ENCODE data around the gene SDHC.

The SDHC gene, protein sequence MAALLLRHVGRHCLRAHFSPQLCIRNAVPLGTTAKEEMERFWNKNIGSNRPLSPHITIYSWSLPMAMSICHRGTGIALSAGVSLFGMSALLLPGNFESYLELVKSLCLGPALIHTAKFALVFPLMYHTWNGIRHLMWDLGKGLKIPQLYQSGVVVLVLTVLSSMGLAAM

DNA sequence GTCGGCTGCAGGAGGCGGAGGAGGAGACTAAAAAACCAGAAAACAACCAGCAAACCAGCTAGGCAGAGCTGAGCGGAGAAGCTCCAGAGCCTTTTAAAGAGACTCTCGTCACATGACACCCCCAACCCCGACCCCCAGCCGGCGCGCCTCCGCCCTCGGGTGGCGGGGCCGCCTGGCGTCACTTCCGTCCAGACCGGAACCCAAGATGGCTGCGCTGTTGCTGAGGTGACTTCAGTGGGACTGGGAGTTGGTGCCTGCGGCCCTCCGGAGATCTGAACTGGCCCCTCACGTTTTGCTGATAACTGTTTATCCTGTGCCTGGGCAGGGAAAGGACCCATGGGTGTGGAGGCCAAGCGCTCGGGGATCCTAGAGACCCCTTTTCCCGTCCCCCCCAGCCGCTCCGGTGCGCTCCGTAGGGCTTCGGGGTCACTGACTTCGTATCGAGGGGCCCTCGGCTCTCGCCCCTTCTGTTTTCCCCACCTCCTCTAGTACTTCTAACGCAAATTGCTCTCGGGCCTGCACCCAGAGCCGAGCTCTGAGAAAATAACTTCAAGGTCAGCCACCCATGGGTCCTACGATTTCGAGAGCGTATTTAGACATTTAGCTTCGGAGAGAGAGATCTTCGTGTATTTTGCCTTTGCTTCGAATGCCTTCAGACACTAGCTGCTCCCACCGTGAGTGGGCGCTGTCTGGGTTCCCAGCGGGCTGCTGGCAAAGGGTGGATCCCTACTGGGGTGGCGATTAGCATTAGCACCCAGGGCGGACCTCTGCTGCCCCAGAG is at the start of gene SDHC:
SDHC (plus strand) TSS at position 181 of the 781 bp plus-strand sequence; CDS start at position 206, 25 bp downstream.
- Histone ChIP-seq H3K27me3 (no peaks in the 10 kb centered on the region), H3K4me2 (peak within 1 kb of the TSS; percentile 98)
- TF ChIP-seq Cebpa-rat (IDR thresholded peaks at IDR 0.05), result no peak

DNA sequence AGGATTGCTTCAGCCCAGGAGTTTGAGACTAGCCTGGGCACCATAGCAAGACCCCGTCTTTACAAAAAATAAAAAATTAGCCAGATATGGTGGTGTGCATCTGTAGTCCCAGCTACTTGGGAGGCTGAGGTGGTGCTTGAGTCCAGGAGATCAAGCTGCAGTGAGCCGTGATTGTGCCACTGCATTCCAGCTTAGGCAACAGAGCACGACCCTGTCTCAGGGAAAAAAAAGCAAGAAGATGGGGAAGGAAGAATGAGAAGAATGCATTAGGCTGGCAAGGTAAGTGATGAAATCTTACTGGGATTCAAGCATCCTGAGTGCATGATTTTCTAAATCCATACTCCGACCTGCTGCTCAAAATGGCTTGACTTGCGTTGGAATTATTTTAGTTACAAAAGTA is 48.9 kb upstream of the SDHC start:
- Histone ChIP-seq H3K9ac (no peak overlapping the region), H3K36me3 (no peaks in the 10 kb centered on the region), H4K20me1 (no peaks in the 10 kb centered on the region), H3K27me3 (no peaks in the 10 kb centered on the region; the same call in 1 of the 2 replicates), H3K4me2 (no peak overlapping the region), H3K4me1 (peaks cover 44% of the 10 kb centered on the region), H3K4me3 (no peak overlapping the region), H3K27ac (no peak overlapping the region), H3K9me3 (no peaks in the 10 kb centered on the region)
- TF ChIP-seq Cebpa-rat (IDR thresholded peaks at IDR 0.05), result no peak

More for the DNA sequence above, at the start of gene SDHC:
- Histone ChIP-seq H4K20me1 (peaks cover 2% of the 10 kb centered on the region; the same call in 1 of the 2 replicates), H3K36me3 (peaks cover 7% of the 10 kb centered on the region; the same call in 1 of the 2 replicates), H3K9ac (peak within 1 kb of the TSS; percentile 94), H3K4me1 (peaks cover 35% of the 10 kb centered on the region), H3K4me3 (peak within 1 kb of the TSS; percentile 90), H3K27ac (peak within 1 kb of the TSS; percentile 92), H3K9me3 (no peaks in the 10 kb centered on the region)

DNA sequence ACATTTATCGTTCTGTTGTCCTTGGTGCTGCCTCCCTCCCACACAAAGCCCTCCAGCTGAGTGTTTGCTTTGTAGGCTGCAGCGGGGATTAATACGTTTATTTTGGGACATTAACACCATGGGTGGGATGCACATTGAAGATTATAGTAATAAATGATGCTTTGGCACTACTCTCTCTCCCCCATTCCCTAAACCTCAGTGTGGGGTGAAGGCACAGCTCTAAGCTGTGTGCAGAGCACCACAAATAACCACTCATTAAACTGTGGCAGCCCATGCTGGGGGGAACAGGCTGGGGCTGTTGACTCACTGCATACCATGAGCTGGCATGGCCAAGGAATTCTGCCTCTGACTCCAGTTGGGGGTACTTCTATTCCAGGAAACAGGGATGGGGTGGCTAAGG is 48.0 kb upstream of the SDHC start:
- no peak overlapping the region for H3K4me2 ChIP-seq
- H3K27me3 ChIP-seq, result no peaks in the 10 kb centered on the region; the same call in 1 of the 2 replicates
- H3K27ac ChIP-seq, result no peak overlapping the region
- H3K36me3 ChIP-seq, result no peaks in the 10 kb centered on the region
- peaks cover 35% of the 10 kb centered on the region for H3K4me1 ChIP-seq
- H3K9me3 ChIP-seq, result no peaks in the 10 kb centered on the region
- TF ChIP-seq Cebpa-rat (IDR thresholded peaks at IDR 0.05), result no peak
- H3K9ac ChIP-seq, result no peak overlapping the region
- no peak overlapping the region for H3K4me3 ChIP-seq
- H4K20me1 ChIP-seq, result no peaks in the 10 kb centered on the region

DNA sequence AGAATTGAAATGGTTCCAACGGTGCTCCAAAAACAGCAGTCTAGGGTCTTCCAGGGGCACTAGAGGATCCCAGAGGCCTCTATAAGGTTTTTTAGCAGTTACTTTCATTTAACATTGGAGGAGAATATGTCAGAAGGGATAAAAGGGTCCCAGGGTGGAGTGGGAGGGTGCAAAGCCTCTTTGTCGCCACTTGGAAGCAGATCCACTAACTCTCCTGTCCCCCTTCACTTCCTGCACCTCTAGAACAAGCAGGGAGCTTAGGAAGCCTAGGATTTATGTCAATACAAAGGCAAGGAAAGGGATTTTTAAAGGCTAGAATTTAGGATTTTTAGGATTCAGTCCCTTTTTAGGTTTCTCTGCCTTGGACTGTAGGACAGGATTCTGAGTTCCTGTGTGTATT is 47.3 kb upstream of the SDHC start:
- Histone ChIP-seq H3K4me1 (peaks cover 29% of the 10 kb centered on the region), H3K27ac (no peak overlapping the region), H3K27me3 (no peaks in the 10 kb centered on the region; the same call in 1 of the 2 replicates), H3K9ac (no peak overlapping the region), H3K9me3 (no peaks in the 10 kb centered on the region), H3K36me3 (no peaks in the 10 kb centered on the region), H3K4me2 (peak overlapping the region; percentile 52), H3K4me3 (no peak overlapping the region), H4K20me1 (no peaks in the 10 kb centered on the region)
- TF ChIP-seq Cebpa-rat (IDR thresholded peaks at IDR 0.05), result no peak

DNA sequence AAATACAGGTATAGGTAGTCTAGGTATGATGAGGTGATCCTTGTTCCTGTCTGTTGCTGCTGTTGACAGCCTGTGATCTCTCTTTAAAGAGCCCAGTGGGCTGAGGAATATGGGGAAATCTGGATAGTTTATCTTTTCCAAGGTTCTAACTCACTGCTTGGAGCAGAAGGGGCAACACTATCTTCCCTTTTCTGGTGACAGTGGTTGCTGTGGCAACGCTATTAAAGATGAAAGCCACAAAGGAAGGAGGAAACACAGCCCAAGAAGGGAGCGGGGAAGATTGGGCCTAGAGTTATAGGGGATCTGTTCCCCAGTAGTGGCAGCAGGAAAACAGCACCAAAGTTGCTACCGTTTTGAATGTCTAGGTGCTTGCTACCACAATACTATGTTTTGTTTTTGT is 46.9 kb upstream of the SDHC start:
- H3K9ac ChIP-seq, result no peak overlapping the region
- no peaks in the 10 kb centered on the region for H3K36me3 ChIP-seq
- no peak overlapping the region for H3K27ac ChIP-seq
- no peaks in the 10 kb centered on the region for H4K20me1 ChIP-seq
- no peaks in the 10 kb centered on the region for H3K9me3 ChIP-seq
- no peak overlapping the region for H3K4me3 ChIP-seq
- H3K4me1 ChIP-seq, result peaks cover 24% of the 10 kb centered on the region
- peak overlapping the region; percentile 52 for H3K4me2 ChIP-seq
- TF ChIP-seq Cebpa-rat (IDR thresholded peaks at IDR 0.05), result no peak
- no peaks in the 10 kb centered on the region; the same call in 1 of the 2 replicates for H3K27me3 ChIP-seq

DNA sequence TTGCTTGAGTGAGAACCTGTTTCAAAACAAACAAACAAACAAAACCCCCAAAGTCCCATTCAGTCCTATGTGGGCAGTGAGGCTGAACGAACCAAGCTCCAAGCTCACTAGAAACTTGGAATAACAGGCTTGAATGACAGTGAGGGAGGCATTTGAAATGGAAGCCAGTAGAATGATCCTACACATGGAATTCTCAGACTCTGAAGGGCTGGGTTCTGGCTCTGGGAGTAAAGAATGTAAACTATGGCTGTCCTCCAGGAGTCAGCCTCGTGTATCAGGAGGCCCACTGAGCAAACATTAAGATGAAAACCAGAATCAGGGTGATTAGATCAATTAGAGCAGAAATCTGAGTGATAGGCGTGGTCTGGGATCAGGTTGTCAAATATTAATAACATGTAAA is 40.8 kb upstream of the SDHC start:
- H3K27ac ChIP-seq, result no peak overlapping the region
- no peaks in the 10 kb centered on the region for H3K27me3 ChIP-seq
- H3K36me3 ChIP-seq, result no peaks in the 10 kb centered on the region
- no peaks in the 10 kb centered on the region for H4K20me1 ChIP-seq
- H3K9ac ChIP-seq, result no peak overlapping the region
- no peak overlapping the region for H3K4me2 ChIP-seq
- no peak for TF ChIP-seq Cebpa-rat (IDR thresholded peaks at IDR 0.05)
- H3K4me1 ChIP-seq, result no peaks in the 10 kb centered on the region
- H3K9me3 ChIP-seq, result no peaks in the 10 kb centered on the region
- no peak overlapping the region for H3K4me3 ChIP-seq

DNA sequence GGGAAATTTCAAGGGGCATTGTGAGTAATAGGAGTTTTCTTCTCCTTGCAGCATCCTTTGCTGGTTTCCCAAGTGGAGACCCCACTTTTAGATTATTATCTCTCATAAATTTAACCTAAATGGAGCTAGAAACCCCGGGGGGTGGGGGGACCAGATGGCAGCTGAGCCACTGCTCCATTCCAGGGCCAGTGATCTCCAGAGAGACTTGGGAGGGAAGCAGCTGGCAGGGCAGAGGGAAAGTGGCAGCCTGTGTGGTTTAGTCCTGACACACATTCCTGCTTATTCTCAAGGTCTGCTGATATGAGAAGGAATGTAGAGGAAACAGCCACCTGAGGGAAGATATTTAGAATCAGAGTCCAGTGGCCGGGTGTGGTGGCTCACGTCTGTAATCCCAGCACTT is 39.3 kb upstream of the SDHC start:
- no peak overlapping the region for H3K27ac ChIP-seq
- no peaks in the 10 kb centered on the region for H3K27me3 ChIP-seq
- H3K4me3 ChIP-seq, result no peak overlapping the region
- TF ChIP-seq Cebpa-rat (IDR thresholded peaks at IDR 0.05), result no peak
- H4K20me1 ChIP-seq, result no peaks in the 10 kb centered on the region
- H3K9me3 ChIP-seq, result no peaks in the 10 kb centered on the region
- H3K4me1 ChIP-seq, result no peaks in the 10 kb centered on the region
- no peak overlapping the region for H3K9ac ChIP-seq
- H3K36me3 ChIP-seq, result no peaks in the 10 kb centered on the region
- H3K4me2 ChIP-seq, result no peak overlapping the region

DNA sequence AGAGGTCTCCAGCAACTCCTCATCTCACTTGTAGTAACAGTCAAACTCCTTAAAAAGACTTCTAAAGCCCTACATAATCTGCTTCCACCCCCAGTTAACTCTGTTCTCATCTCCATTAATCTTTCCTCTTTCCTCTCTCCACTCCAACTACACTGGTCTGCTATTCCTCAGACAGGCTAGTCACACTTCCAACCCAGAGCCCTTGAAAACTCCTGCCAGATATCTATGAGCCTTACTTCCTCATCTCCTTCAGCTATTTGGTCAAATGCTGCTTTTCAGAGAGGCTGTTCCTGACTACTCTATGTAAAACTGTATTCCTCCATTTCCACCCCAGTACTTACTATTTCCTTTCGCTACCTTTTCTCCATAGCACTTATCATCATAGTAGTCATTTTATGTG is 31.2 kb upstream of the SDHC start:
- no peaks in the 10 kb centered on the region for H3K27me3 ChIP-seq

DNA sequence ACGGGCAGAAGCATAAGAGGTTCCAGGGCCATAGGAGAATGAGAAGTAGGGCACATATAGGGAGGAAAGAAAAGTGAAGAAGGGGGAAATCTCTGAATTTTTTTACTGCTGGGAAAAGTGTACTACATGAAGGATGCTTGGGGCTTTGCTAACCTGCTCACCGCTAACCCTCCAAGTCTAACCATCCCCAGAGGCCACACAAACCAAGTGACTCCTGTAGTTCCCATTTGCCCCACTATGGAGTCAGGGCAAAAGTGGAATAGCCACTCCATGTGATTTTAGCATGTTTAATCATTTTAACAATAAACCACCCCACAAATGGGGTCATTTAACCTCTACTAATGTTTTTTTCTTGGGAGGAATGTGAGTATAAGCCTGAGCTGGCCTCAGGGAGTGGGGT is 29.1 kb upstream of the SDHC start:
- no peak for TF ChIP-seq Cebpa-rat (IDR thresholded peaks at IDR 0.05)
- Histone ChIP-seq H3K4me3 (no peak overlapping the region), H3K4me2 (no peak overlapping the region), H3K36me3 (no peaks in the 10 kb centered on the region), H3K27me3 (no peaks in the 10 kb centered on the region), H3K9ac (no peak overlapping the region), H3K4me1 (no peaks in the 10 kb centered on the region), H3K27ac (no peak overlapping the region), H4K20me1 (no peaks in the 10 kb centered on the region), H3K9me3 (no peaks in the 10 kb centered on the region)

More for the DNA sequence above, 31.2 kb upstream of the SDHC start:
- no peak for TF ChIP-seq Cebpa-rat (IDR thresholded peaks at IDR 0.05)
- Histone ChIP-seq H3K9ac (no peak overlapping the region), H3K4me1 (no peaks in the 10 kb centered on the region), H3K27ac (no peak overlapping the region), H3K36me3 (no peaks in the 10 kb centered on the region), H3K9me3 (no peaks in the 10 kb centered on the region), H3K4me3 (no peak overlapping the region), H3K4me2 (no peak overlapping the region), H4K20me1 (no peaks in the 10 kb centered on the region)

DNA sequence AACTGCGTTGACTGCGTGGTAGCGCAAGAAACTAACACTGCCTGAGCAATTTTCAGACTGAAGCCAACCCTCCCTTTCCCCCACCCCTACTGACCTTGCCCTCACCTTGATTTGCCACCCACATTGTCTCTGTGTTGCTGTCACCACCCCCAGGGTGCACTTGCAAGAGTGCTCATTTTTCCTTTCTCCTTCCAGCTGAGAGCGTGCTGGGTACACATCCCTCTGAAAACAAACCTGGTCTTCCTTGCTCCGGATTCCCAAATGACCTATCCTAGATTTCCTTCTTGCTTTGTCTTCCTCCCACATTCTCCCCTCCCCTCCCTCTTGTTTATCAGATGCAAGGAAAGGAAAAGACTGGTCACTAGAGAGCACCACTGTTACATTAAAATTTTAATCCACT is 28.7 kb upstream of the SDHC start:
- Histone ChIP-seq H3K9ac (no peak overlapping the region), H3K36me3 (no peaks in the 10 kb centered on the region; the same call in 1 of the 2 replicates), H3K9me3 (no peaks in the 10 kb centered on the region), H4K20me1 (no peaks in the 10 kb centered on the region), H3K27ac (no peak overlapping the region), H3K4me2 (no peak overlapping the region), H3K27me3 (no peaks in the 10 kb centered on the region), H3K4me3 (no peak overlapping the region), H3K4me1 (no peaks in the 10 kb centered on the region)
- TF ChIP-seq Cebpa-rat (IDR thresholded peaks at IDR 0.05), result no peak

Measured in BLaER1 (cell line).